HG02610 (cell line): Measurements from ENCODE around the gene LRRD1.
"Not testable (repeated sequence)": the region's sequence is repeated elsewhere in the genome, so short reads cannot be mapped to it uniquely, and the experiment has no call there.

ENCODE experiments used
- ATAC-seq: cut with Tn5 transposase; IDR thresholded peaks from one replicate; pipeline ENCODE4 v1.9.1; 2021; ENCODE audit warnings: mild to moderate bottlenecking, moderate library complexity; ENCODE audit not compliant: unreplicated experiment

Gene LRRD1

GRCh38 chr7:92142791-92143190 lies 36.2 kb downstream of the LRRD1 start:
- not testable (repeated sequence) for ATAC-seq

- no peak for ATAC-seq
Measured at GRCh38 chr7:92141161-92141560, 37.8 kb downstream of the LRRD1 start.

DNA sequence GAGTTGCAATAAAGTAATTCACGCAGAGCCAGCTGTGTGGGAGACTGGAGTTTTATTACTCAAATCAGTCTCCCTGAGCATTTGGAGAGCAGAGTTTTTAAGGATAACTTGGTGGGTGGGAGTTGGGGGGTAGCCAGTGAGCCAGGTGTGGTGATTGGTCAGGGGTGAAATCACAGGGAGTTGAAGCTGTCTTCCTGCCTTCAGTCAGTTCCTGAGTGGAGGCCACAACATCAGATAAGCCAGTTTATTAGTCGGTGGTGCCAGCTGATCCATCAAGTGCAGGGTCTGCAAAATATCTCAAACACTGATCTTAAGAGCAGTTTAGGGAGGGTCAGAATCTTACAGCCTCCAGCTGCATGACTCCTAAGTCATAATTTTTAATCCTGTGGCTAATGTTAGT lies 41.4 kb downstream of the LRRD1 start:
- no peak for ATAC-seq

DNA sequence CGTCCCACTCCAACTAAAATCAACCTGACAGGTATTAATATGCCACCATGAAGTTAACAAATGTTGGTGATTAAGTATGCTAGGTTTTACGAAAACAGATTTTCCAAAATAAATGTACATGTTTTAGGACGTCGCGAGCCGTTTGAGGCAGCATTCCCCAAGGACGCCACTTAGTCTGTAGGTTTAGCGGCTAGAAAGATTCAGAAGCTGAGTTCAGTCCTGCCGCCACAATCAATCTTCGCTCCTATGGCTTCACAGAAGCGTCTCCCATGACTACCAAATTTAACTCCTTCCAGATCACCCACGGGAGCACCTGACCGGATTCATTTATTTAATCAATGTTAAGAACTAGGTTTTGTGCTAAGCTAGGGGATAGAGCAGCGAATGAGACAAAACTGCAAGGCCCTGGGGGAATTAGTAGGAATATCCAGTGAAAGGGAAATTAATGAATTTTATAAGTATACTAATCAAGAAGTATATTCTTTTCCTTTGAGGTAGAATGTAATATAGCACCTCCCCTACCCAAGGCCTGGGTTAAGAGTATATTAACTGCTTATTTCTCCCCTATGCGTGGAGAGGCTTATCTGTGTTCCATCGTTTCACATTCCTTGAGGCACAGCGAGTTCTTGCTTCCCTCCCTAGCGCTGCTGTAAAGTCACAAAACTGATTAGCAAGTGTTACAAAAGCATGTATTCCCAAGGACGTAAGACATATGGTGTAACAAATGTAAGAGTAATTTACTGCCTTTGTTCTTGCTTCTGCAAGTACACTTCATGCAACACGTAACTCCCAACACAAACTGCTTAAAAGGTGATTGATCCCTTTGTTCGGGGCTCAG lies 43.7 kb downstream of the LRRD1 start:
- no peak for ATAC-seq

- peak; percentile 93 for ATAC-seq
Measured at GRCh38 chr7:92134271-92135051, 44.5 kb downstream of the LRRD1 start, which contains the start of gene CYP51A1. TSS of gene CYP51A1 (minus strand) at chr7:92134477. CDS start at chr7:92134364, 113 bp downstream.

- ATAC-seq, result peak; percentile 25
Measured at GRCh38 chr7:92133737-92134270, 45.1 kb downstream of the LRRD1 start.

DNA sequence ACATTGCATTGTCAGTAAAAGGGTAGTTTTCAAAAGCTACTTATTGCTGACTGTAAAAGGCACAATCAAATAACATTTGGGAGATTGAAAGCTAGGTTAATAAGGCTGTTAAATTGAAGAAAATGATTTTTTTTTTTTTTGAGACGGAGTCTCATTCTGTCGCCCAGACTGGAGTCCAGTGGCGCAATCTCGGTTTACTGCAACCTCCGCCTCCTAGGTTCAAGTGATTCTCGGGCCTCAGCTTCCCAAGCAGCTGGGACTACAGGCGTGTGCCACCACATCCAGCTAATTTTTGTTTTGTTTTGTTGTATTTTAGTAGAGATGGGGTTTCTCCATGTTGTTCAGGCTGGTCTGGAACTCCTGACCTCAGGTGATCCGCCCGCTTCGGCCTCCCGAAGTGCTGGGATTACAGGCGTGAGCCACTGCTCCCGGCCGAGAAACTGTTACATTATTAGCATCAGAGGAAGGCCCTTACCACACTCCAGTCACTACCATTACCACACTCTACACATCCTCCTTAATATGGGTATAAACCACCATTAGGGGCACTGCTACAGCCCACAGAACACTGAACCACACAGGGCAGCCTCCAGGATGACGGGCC lies 45.7 kb downstream of the LRRD1 start:
- ATAC-seq, result peak; percentile 12

DNA sequence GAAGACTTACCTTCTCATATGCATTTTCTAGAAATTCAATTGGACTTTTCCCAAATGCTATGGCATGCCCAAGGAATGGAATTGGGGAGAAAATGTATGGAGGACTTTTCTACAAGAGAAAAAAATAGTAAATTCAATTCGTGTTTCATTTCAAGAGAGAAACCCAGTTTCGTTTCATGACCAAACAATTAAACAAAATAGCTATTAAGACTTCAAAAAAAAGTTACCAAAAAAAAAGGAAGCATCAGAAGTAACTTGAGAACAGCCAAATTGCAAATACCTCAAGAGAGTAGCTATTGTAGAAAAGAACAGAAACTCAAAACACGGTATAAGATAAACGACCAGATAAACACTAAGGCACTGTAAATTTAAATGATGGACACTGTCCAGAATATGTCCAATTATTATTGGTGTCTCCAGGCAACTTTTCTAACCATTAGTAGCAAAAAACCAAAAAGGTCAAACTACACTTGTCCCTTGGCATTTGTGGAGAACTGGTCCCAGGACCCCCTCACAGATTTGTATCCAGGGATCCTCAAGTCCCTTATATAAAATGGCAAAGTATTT lies 47.1 kb downstream of the LRRD1 start:
- ATAC-seq, result no peak

- no peak for ATAC-seq
Measured at GRCh38 chr7:92131093-92131492, 47.8 kb downstream of the LRRD1 start.

DNA sequence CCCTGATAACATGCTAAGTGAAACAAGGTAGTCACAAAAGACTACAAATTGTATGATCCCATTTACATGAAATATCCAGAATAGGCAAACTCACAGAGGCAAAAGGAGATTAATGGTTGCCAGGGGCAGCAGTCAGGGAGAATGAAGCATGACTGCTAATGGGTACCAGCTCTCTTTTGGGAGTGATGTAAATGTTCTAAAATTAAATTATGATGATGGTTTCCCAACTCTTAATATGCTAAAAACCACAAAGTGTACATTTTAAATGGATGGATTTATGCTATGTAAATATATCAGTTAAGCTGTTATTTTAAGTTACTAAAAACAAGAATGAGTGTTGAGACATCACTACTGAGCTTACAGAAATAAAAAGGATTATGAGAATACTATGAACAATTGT lies 57.3 kb downstream of the LRRD1 start:
- no peak for ATAC-seq

DNA sequence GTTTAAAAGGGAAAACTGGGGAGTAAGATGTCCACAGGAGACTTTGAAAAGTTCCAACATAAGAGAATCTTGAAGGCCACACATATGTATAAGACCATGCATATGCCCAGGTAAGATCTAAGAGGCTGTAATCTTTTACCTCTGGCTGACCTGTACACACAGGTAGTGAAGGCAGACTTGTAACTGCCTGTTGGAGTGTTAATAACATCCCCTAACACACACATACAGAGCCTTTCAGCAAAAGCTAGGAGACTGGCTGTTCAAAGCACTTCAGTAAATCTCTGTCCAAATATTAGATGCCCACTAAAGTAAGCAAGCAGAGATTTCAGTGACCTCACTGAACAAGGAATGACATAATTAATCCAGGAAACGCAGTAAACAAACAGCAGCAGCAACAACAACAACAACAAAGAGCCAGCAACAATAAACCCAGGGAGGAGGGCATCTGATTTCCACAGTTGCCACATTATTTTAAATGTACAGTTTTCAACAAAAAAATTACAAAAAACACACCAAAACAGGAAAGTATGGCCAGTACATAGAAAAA lies 59.7 kb downstream of the LRRD1 start:
- ATAC-seq, result no peak

GRCh38 chr7:92116949-92117348 lies 62.0 kb downstream of the LRRD1 start:
- no peak for ATAC-seq

- ATAC-seq, result no peak
Measured at GRCh38 chr7:92115821-92116220, 63.1 kb downstream of the LRRD1 start.

DNA sequence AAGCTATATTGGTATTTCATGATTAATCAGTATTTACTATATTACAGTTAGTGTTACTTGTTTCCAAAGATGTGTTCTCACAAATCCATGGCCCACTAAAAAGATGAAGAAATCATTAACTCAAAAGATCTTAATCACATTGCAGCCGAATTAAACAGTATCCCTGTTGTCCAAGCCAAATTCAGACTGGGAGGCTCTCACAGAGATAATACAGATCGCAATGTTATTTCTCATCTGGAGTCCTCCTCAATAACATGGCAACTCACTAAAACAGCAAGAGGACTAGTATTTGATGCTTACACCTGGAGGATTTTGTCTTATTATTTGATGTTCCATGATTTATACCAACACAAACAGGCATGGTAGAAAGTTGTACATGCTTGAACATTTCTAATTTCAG lies 68.1 kb downstream of the LRRD1 start:
- ATAC-seq, result no peak

DNA sequence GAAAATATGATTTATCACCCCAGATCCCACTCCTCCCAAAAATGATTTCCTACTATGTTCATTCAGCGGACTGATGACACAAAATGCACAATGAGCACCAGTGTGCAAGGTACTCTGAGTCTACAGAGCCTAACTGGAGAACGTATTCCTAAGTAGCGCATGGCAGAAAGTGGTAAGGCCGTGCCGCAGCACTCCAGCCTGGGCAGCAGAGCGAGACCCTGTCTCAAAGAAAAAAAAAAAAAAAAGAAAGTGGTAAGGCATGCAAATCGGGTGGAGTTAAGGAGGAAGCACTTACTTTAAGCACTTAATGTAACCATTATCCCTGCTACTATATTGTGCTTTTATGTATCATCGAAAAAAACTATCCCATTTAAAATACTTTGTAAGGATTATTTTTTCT lies 70.1 kb downstream of the LRRD1 start:
- no peak for ATAC-seq

GRCh38 chr7:92102862-92103261 lies 76.1 kb downstream of the LRRD1 start:
- not testable (repeated sequence) for ATAC-seq

DNA sequence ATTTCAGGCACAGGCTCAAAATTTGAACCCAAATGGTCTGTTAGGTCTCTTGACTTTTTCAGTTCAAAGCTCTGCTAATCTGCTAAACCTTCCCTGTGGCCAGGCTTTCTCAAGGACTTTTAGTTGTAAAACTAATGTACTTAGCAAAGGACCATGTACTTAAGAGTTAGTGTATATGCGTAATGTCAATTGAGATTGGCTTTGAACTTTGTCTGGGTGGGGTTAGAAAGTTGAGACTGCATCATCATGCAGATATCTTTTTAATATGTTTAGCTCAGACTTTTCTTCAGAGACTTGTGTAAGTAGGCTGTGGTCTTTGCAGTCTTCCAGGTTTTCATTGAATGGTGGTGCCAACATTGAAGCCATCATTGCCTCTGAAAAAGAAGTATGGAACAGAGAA lies 78.4 kb downstream of the LRRD1 start:
- ATAC-seq, result no peak

DNA sequence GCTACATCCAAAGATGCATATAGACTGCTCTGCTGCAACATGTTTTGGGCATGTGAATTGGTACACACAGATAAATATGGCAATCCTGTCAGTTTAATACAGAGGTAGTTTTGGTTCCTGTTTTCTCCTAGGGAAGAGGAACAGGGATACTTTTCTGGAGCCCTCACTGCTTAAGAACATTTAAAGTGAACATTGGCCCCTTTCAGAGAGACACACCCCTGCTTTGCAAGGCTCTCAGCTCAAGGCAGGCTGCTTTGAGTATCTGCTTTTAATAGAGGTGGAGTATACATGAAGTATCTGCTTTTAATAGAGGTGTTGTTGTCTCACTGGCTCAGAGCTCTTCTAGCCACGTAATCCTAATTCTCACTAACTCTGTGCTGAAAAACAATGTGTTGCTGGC lies 83.6 kb downstream of the LRRD1 start:
- no peak for ATAC-seq
